Fibroblast of gingiva (primary cell): ENCODE measurements around the gene UBE3D.
"Not testable (repeated sequence)": the region's sequence is repeated elsewhere in the genome, so short reads cannot be mapped to it uniquely, and the experiment has no call there.

ENCODE experiments used
- DNase-seq: peaks from one replicate; pipeline ENCODE4 v3.0.0-alpha.2; 2011; ENCODE audit warnings: low read depth

UBE3D gene

GRCh38 chr6:83053678-83054077 lies 12.0 kb downstream of the UBE3D start:
- DNase-seq: no peak

- DNase-seq: no peak
Measured at GRCh38 chr6:83051377-83052172, 14.1 kb downstream of the UBE3D start.

- DNase-seq: no peak
Measured at GRCh38 chr6:83047065-83047754, 18.4 kb downstream of the UBE3D start.

- no peak for DNase-seq
Measured at GRCh38 chr6:83044091-83044768, 21.4 kb downstream of the UBE3D start.

GRCh38 chr6:83042467-83043053 lies 23.1 kb downstream of the UBE3D start:
- DNase-seq: no peak

GRCh38 chr6:83038246-83038645 lies 27.4 kb downstream of the UBE3D start:
- DNase-seq: no peak

- DNase-seq: no peak
Measured at GRCh38 chr6:83031689-83032088, 34.0 kb downstream of the UBE3D start.

GRCh38 chr6:83019741-83020140 lies 45.9 kb downstream of the UBE3D start:
- no peak for DNase-seq

- DNase-seq: not testable (repeated sequence)
Measured at GRCh38 chr6:83011131-83011530, 54.5 kb downstream of the UBE3D start.

GRCh38 chr6:83008626-83009025 lies 57.0 kb downstream of the UBE3D start:
- no peak for DNase-seq

- no peak for DNase-seq
Measured at GRCh38 chr6:83006270-83006905, 59.3 kb downstream of the UBE3D start.

- no peak for DNase-seq
Measured at GRCh38 chr6:82996156-82996555, 69.5 kb downstream of the UBE3D start.

- no peak for DNase-seq
Measured at GRCh38 chr6:82995066-82995465, 70.6 kb downstream of the UBE3D start.

GRCh38 chr6:82989736-82990290 lies 75.8 kb downstream of the UBE3D start:
- peak; percentile 17 for DNase-seq

- no peak for DNase-seq
Measured at GRCh38 chr6:82988930-82989351, 76.7 kb downstream of the UBE3D start.

GRCh38 chr6:82987951-82988350 lies 77.7 kb downstream of the UBE3D start:
- DNase-seq: peak; percentile 6

GRCh38 chr6:82987416-82987815 lies 78.2 kb downstream of the UBE3D start:
- peak; percentile 10 for DNase-seq

- no peak for DNase-seq
Measured at GRCh38 chr6:82984720-82985119, 80.9 kb downstream of the UBE3D start.

GRCh38 chr6:82980086-82980485 lies 85.6 kb downstream of the UBE3D start:
- DNase-seq: peak; percentile 94

GRCh38 chr6:82979657-82980056 lies 86.0 kb downstream of the UBE3D start:
- DNase-seq: peak; percentile 21

- DNase-seq: no peak
Measured at GRCh38 chr6:82978362-82978945, 87.2 kb downstream of the UBE3D start.
